ENCODE data around the gene PDX1.

DNA sequence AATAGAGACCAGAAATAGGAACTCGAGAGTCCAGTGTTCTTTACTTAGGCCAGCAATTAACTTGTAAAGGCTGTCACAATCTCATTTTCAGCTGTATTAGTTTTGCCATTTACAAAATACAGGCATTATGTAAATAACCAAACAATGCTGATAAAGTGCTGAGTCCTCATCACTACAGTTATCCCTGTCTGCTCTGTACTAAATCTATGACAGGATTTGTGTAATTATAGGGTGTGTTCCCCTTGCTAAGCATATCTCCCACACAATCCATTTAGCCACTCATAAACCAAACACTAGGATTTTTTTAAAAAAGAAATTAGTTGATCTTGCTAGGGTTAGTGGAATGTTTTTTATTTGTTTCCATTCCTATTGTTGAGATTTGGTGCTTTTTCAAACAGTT lies 23.2 kb downstream of the PDX1 start:
- TF ChIP-seq, protein P1, sequence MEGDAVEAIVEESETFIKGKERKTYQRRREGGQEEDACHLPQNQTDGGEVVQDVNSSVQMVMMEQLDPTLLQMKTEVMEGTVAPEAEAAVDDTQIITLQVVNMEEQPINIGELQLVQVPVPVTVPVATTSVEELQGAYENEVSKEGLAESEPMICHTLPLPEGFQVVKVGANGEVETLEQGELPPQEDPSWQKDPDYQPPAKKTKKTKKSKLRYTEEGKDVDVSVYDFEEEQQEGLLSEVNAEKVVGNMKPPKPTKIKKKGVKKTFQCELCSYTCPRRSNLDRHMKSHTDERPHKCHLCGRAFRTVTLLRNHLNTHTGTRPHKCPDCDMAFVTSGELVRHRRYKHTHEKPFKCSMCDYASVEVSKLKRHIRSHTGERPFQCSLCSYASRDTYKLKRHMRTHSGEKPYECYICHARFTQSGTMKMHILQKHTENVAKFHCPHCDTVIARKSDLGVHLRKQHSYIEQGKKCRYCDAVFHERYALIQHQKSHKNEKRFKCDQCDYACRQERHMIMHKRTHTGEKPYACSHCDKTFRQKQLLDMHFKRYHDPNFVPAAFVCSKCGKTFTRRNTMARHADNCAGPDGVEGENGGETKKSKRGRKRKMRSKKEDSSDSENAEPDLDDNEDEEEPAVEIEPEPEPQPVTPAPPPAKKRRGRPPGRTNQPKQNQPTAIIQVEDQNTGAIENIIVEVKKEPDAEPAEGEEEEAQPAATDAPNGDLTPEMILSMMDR (IDR thresholded peaks at IDR 0.05 in 4 of 5, conservative IDR thresholded peaks at IDR 0.05 in 1 of 5): no peak
- no peak for TF ChIP-seq POLR2A (IDR thresholded peaks at IDR 0.05)

Measured in gastrocnemius medialis (tissue), 4 donors.